Measurements from ENCODE around the gene HAUS7. TPM values are rescaled to one million over a fixed set of nuclear protein-coding genes. Genes with fewer than 3 reads are reported as not detected.

Gene HAUS7
- total and polyA plus RNA-seq, 9 donors: 9.3 to 28.7 (median 18.7) TPM

GRCh38 chrX:153476666-153477363 lies 6.4 kb upstream of the HAUS7 start:
- 37 to 50% (median 48%) methylated on average over 15 to 16 of the region's 16 CpGs for WGBS, 3 donors
- H3K4me3 ChIP-seq: no peak overlapping the region
- intact Hi-C loops (cut with DNase I): no loop called here
- no peaks in the 10 kb centered on the region for H3K9me3 ChIP-seq
- H3K4me1 ChIP-seq (ENCODE audit: insufficient read depth): peaks cover 7% of the 10 kb centered on the region
- TF ChIP-seq, protein P1, sequence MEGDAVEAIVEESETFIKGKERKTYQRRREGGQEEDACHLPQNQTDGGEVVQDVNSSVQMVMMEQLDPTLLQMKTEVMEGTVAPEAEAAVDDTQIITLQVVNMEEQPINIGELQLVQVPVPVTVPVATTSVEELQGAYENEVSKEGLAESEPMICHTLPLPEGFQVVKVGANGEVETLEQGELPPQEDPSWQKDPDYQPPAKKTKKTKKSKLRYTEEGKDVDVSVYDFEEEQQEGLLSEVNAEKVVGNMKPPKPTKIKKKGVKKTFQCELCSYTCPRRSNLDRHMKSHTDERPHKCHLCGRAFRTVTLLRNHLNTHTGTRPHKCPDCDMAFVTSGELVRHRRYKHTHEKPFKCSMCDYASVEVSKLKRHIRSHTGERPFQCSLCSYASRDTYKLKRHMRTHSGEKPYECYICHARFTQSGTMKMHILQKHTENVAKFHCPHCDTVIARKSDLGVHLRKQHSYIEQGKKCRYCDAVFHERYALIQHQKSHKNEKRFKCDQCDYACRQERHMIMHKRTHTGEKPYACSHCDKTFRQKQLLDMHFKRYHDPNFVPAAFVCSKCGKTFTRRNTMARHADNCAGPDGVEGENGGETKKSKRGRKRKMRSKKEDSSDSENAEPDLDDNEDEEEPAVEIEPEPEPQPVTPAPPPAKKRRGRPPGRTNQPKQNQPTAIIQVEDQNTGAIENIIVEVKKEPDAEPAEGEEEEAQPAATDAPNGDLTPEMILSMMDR (IDR thresholded peaks at IDR 0.05): no peak
- TF ChIP-seq POLR2A (IDR thresholded peaks at IDR 0.05) (no peak), EP300 (IDR thresholded peaks at IDR 0.05) (no peak)
- H3K27ac ChIP-seq: peak overlapping the region in 1 of 2 donors; percentile 57
- no peaks in the 10 kb centered on the region for H3K36me3 ChIP-seq
- H3K27me3 ChIP-seq: no peaks in the 10 kb centered on the region
- peak in 3 of 5 donors; percentile 54 to 58 (median 57) for DNase-seq

- H3K4me1 ChIP-seq (ENCODE audit: insufficient read depth): peaks cover 7% of the 10 kb centered on the region
Observed at GRCh38 chrX:153475751-153476281, 5.4 kb upstream of the HAUS7 start.

DNA sequence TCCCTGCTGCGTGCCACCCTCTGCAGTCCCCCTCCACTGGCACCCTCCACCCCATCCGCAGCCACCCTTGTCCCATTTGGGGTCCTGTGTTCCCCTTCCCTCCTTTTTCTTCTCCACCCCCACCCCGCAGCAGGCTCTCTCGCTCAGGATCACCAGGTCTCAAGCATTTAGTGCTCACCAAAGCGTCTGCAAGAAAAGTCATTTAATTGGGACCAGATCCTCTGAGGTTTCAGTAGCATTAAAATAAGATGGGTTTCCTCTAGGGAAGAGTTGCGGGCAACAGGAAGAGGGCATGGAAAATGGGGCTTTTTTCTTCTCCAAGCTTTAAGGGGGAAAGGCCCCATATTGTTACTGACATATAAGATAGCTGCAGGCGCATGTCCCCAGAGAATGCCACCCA lies 4.9 kb upstream of the HAUS7 start:
- Histone ChIP-seq H3K27ac (peak overlapping the region in 1 of 2 donors; percentile 45), H3K27me3 (no peaks in the 10 kb centered on the region), H3K9me3 (no peaks in the 10 kb centered on the region), H3K36me3 (no peaks in the 10 kb centered on the region), H3K4me1 (ENCODE audit: insufficient read depth) (peaks cover 5% of the 10 kb centered on the region), H3K4me3 (no peak overlapping the region)
- no peak for DNase-seq
- intact Hi-C loops (cut with DNase I): no loop called here
- TF ChIP-seq POLR2A (IDR thresholded peaks at IDR 0.05) (no peak), EP300 (IDR thresholded peaks at IDR 0.05) (no peak)
- TF ChIP-seq, protein P1 (IDR thresholded peaks at IDR 0.05): no peak
- WGBS, 3 donors: 79 to 86% (median 83%) methylated on average over 7 of the region's 7 CpGs

More at GRCh38 chrX:153475751-153476281, 5.4 kb upstream of the HAUS7 start:
- H3K27me3 ChIP-seq: no peaks in the 10 kb centered on the region
- intact Hi-C loops (cut with DNase I): no loop called here
- peak overlapping the region in 1 of 2 donors; percentile 57 for H3K27ac ChIP-seq
- 79 to 84% (median 81%) methylated on average over 11 of the region's 11 CpGs for WGBS, 3 donors
- no peaks in the 10 kb centered on the region for H3K9me3 ChIP-seq
- no peak for DNase-seq
- H3K4me3 ChIP-seq: no peak overlapping the region
- H3K36me3 ChIP-seq: no peaks in the 10 kb centered on the region
- no peak for TF ChIP-seq POLR2A (IDR thresholded peaks at IDR 0.05)
- TF ChIP-seq EP300 (IDR thresholded peaks at IDR 0.05): no peak

GRCh38 chrX:153474718-153475117 lies 4.3 kb upstream of the HAUS7 start:
- Histone ChIP-seq H3K27me3 (no peaks in the 10 kb centered on the region), H3K9me3 (no peaks in the 10 kb centered on the region), H3K36me3 (no peaks in the 10 kb centered on the region), H3K27ac (peak overlapping the region in 1 of 2 donors; percentile 45), H3K4me3 (peak overlapping the region; percentile 23), H3K4me1 (ENCODE audit: insufficient read depth) (peaks cover 6% of the 10 kb centered on the region)
- 30 to 47% (median 42%) methylated on average over 58 to 59 of the region's 59 CpGs for WGBS, 3 donors
- intact Hi-C loops (cut with DNase I): no loop called here
- peak; percentile 77 to 84 (median 82) for DNase-seq
- TF ChIP-seq EP300 (IDR thresholded peaks at IDR 0.05) (no peak), POLR2A (IDR thresholded peaks at IDR 0.05) (peak; percentile 14)
- TF ChIP-seq, protein P1 (IDR thresholded peaks at IDR 0.05): no peak

DNA sequence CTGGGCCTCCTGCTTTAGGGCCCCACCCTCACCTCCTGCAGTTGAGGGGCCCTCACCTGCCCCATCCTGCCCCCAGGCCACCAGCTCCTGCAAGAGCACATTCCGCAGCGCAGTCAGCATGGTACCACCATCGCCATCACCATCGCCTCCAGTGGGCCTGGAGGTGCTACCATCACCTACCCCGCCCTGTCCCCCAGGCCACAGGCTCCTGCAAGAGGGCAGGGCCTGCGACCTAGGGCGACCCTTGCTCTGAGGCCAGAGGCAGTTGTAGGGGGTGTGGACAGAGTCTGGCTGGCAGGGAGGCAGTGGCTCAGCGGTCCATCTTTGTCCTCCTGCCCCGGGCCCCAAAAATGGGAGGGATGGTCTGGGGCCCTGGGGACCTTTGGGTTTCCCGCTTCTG lies 3.9 kb upstream of the HAUS7 start:
- H3K9me3 ChIP-seq: no peaks in the 10 kb centered on the region
- H3K4me3 ChIP-seq: no peak overlapping the region
- 78 to 87% (median 83%) methylated on average over 7 to 10 of the region's 10 CpGs for WGBS, 3 donors
- TF ChIP-seq POLR2A (IDR thresholded peaks at IDR 0.05) (no peak), EP300 (IDR thresholded peaks at IDR 0.05) (no peak)
- TF ChIP-seq, protein P1 (IDR thresholded peaks at IDR 0.05): no peak
- H3K27me3 ChIP-seq: no peaks in the 10 kb centered on the region
- no peaks in the 10 kb centered on the region for H3K36me3 ChIP-seq
- H3K27ac ChIP-seq: no peak overlapping the region
- no peak for DNase-seq
- intact Hi-C loops (cut with DNase I): no loop called here
- H3K4me1 ChIP-seq (ENCODE audit: insufficient read depth): peaks cover 10% of the 10 kb centered on the region
